GM23338 (cell line): ENCODE data around the gene GNAZ. TPM values are rescaled to one million over a fixed set of nuclear protein-coding genes. Genes with fewer than 3 reads are reported as not detected.

ENCODE experiments used
- ATAC-seq: fragments of 200-7000 bp; cut with Tn5 transposase; 3 replicates; pipeline ENCODE4 v1.9.1; 2020
- DNase-seq: peaks from one replicate; pipeline ENCODE4 v3.0.0-alpha.2; 2015; ENCODE audit warnings: low spot score
- H2AFZ ChIP-seq: fragments of 200-600 bp; sonication (generic); 2 replicates; pipeline ENCODE4 v1.8.0; 2016; ENCODE audit warnings: antibody characterized with exemption, mild to moderate bottlenecking, moderate library complexity
- H3F3A ChIP-seq: fragments of 200-600 bp; sonication (generic); replicated peaks from 2 replicates; pipeline ENCODE4 v1.8.0; 2017; ENCODE audit warnings: antibody characterized with exemption, mixed run types, low read depth
- H3K27ac ChIP-seq: fragments of 200-600 bp; sonication (generic); 2 replicates; pipeline ENCODE4 v1.6.1; 2016; ENCODE audit warnings: low read depth
- H3K27me3 ChIP-seq: fragments of 200-600 bp; sonication (generic); 2 replicates; pipeline ENCODE4 v1.8.0; 2016; ENCODE audit warnings: mild to moderate bottlenecking, mixed run types, moderate library complexity; ENCODE audit not compliant: insufficient read depth
- H3K36me3 ChIP-seq: fragments of 200-600 bp; sonication (generic); 2 replicates; pipeline ENCODE4 v1.8.0; 2016; ENCODE audit warnings: mild to moderate bottlenecking; ENCODE audit not compliant: insufficient read depth
- H3K4me1 ChIP-seq: fragments of 200-600 bp; sonication (generic); 2 replicates; pipeline ENCODE4 v1.8.0; 2016; ENCODE audit warnings: mild to moderate bottlenecking, moderate library complexity; ENCODE audit not compliant: insufficient read depth
- H3K4me2 ChIP-seq: fragments of 200-600 bp; sonication (generic); 2 replicates; pipeline ENCODE4 v1.7.1; 2017; ENCODE audit warnings: mixed run types
- H3K4me3 ChIP-seq: fragments of 200-600 bp; sonication (generic); 2 replicates; pipeline ENCODE4 v1.6.1; 2016; ENCODE audit warnings: mixed run types
- H3K79me2 ChIP-seq: fragments of 200-600 bp; sonication (generic); replicated peaks from 2 replicates; pipeline ENCODE4 v1.8.0; 2017; ENCODE audit warnings: mild to moderate bottlenecking; ENCODE audit not compliant: insufficient read depth
- H3K9me2 ChIP-seq: fragments of 200-600 bp; sonication (generic); 2 replicates; pipeline ENCODE4 v1.8.0; 2017; ENCODE audit not compliant: insufficient read depth
- H4K20me1 ChIP-seq: fragments of 200-600 bp; sonication (generic); replicated peaks from 2 replicates; pipeline ENCODE4 v1.8.0; 2017; ENCODE audit warnings: mild to moderate bottlenecking; ENCODE audit not compliant: insufficient read depth
- H3K27ac Mint-ChIP-seq: 2 replicates; pipeline ENCODE4 v1.8.0; 2020; ENCODE audit warnings: inconsistent platforms, mild to moderate bottlenecking, moderate library complexity, mixed read lengths
- H3K27me3 Mint-ChIP-seq: 3 replicates; pipeline ENCODE4 v1.8.0; 2022; ENCODE audit warnings: low read depth, mild to moderate bottlenecking, moderate library complexity, mixed read lengths, inconsistent platforms; ENCODE audit not compliant: insufficient read depth, poor library complexity
- H3K36me3 Mint-ChIP-seq: 3 replicates; pipeline ENCODE4 v1.8.0; 2021; ENCODE audit warnings: low read depth, mild to moderate bottlenecking, inconsistent platforms, moderate library complexity, mixed read lengths
- H3K4me1 Mint-ChIP-seq: 3 replicates; pipeline ENCODE4 v1.8.0; 2020; ENCODE audit warnings: mild to moderate bottlenecking, inconsistent platforms, mixed read lengths
- H3K4me3 Mint-ChIP-seq: 3 replicates; pipeline ENCODE4 v1.8.0; 2021; ENCODE audit warnings: moderate library complexity, mild to moderate bottlenecking, inconsistent platforms, mixed read lengths
- H3K9me3 Mint-ChIP-seq: 3 replicates; pipeline ENCODE4 v1.8.0; 2020; ENCODE audit warnings: moderate library complexity, mild to moderate bottlenecking, inconsistent platforms, mixed read lengths
- CREB1 ChIP-seq: fragments of 250-450 bp; sonication (Bioruptor Pico); IDR thresholded peaks from 2 replicates; pipeline ENCODE4 v1.5.0; 2020; ENCODE audit warnings: low read depth, mild to moderate bottlenecking, moderate library complexity
- ETS1 ChIP-seq: IDR thresholded peaks from 2 replicates; pipeline ENCODE4 v1.6.1; 2016; ENCODE audit warnings: antibody characterized with exemption
- EZH2 ChIP-seq: fragments of 200-600 bp; sonication (generic); IDR thresholded peaks from one replicate; pipeline ENCODE4 v1.8.0; 2017; ENCODE audit warnings: antibody characterized with exemption, mild to moderate bottlenecking, low read depth; ENCODE audit not compliant: unreplicated experiment
- EZH2phosphoT487 ChIP-seq: fragments of 200-600 bp; sonication (generic); IDR thresholded peaks from one replicate; pipeline ENCODE4 v1.8.1; 2018; ENCODE audit warnings: antibody characterized with exemption; ENCODE audit not compliant: unreplicated experiment
- JUNB ChIP-seq: IDR thresholded peaks from one replicate; pipeline ENCODE4 v1.6.1; 2016; ENCODE audit warnings: antibody characterized with exemption; ENCODE audit not compliant: unreplicated experiment
- NANOG ChIP-seq: IDR thresholded peaks from 2 replicates; pipeline ENCODE4 v1.6.1; 2016; ENCODE audit warnings: antibody characterized with exemption, borderline replicate concordance
- POLR2AphosphoS5 ChIP-seq: IDR thresholded peaks from 2 replicates; pipeline ENCODE4 v1.6.1; 2016; ENCODE audit warnings: antibody characterized with exemption, low read depth
- REST ChIP-seq: IDR thresholded peaks from one replicate; pipeline ENCODE4 v1.6.1; 2018; ENCODE audit warnings: antibody characterized with exemption; ENCODE audit not compliant: unreplicated experiment
- STAT1 ChIP-seq: IDR thresholded peaks from one replicate; pipeline ENCODE4 v1.6.1; 2016; ENCODE audit warnings: antibody characterized with exemption; ENCODE audit not compliant: unreplicated experiment
- ZNF114 ChIP-seq: fragments of 250-450 bp; sonication (Bioruptor Pico); IDR thresholded peaks from 2 replicates; pipeline ENCODE4 v1.5.0; 2020; ENCODE audit warnings: mild to moderate bottlenecking, moderate library complexity
- ZNF331 ChIP-seq: fragments of 250-450 bp; sonication (Bioruptor Pico); IDR thresholded peaks from 2 replicates; pipeline ENCODE4 v1.5.0; 2020; ENCODE audit warnings: low read depth, mild to moderate bottlenecking, moderate library complexity
- polyA plus RNA-seq: library from polyadenylated mRNA; unstranded; fragments of >200 nt; fragmentation: Nextera tagmentation; extraction: Ambion mirVana; gene quantifications from 2 replicates; pipeline ENCODE4 v1.2.1, GENCODE V29; 2016
- total RNA-seq: library from RNA; depleted of rRNA; stranded (reverse); fragments of >200 nt; shearing (Covaris generic); gene quantifications from 2 replicates; pipeline ENCODE4 v1.2.3, GENCODE V29; 2014
- TF ChIP-seq, protein P1 (sequence below), 2 experiments: fragments of 200-600 bp in 1 of 2; sonication (generic) in 1 of 2; conservative IDR thresholded peaks; 2 replicates each; pipeline versions ENCODE4 v1.5.1 to v1.6.1; 2016 to 2017; ENCODE audit warnings: antibody characterized with exemption in 2 of 2, low read depth in 2 of 2, mild to moderate bottlenecking in 2 of 2, moderate library complexity in 1 of 2
- TF ChIP-seq, protein P2 (sequence below): fragments of 250-450 bp; sonication (Bioruptor Pico); IDR thresholded peaks from 2 replicates; pipeline ENCODE4 v1.5.0; 2020; ENCODE audit warnings: mild to moderate bottlenecking, moderate library complexity

GNAZ gene
- total and polyA plus RNA-seq, 2 experiments from 2014 or later = 2.9 to 11.1 TPM

DNA sequence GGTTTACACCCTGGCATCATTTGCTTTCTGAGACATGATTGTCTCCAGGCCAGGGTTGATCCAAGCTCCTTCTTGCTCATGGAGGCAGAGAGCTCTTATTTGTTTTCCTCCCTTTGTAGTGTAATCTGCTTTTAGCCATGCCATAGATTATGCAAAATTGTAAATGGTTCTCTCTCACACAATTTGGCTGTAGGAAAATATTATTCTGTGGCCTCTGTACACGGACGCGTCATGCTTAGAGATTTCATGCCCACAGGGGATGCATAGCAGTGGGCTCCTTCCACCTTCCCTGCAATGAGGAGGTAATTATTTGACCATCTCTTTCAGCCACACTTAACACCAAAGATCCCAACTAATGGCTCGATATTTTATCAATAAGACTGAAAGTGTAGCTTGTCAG, 37.7 kb upstream of the GNAZ start:
- ATAC-seq (no peak), DNase-seq (no peak)
- H3K9me3 Mint-ChIP-seq = peaks cover 10% of the 10 kb centered on the region
- peaks cover 8% of the 10 kb centered on the region; the same call in 2 of the 3 replicates for H3K36me3 Mint-ChIP-seq
- Histone ChIP-seq H3K4me1 (peaks cover 16% of the 10 kb centered on the region), H3K9me2 (no peaks in the 10 kb centered on the region), H3K4me3 (no peak overlapping the region), H3K27me3 (no peaks in the 10 kb centered on the region), H3K36me3 (no peaks in the 10 kb centered on the region), H4K20me1 (no peaks in the 10 kb centered on the region), H3F3A (no peaks in the 10 kb centered on the region), H2AFZ (no peak overlapping the region), H3K27ac (no peak overlapping the region), H3K79me2 (no peaks in the 10 kb centered on the region), H3K4me2 (no peak overlapping the region)
- H3K27me3 Mint-ChIP-seq = peaks cover 2% of the 10 kb centered on the region
- H3K27ac Mint-ChIP-seq = no peak overlapping the region
- no peak for TF ChIP-seq JUNB
- TF ChIP-seq EZH2phosphoT487 = no peak
- no peak for TF ChIP-seq CREB1 (CRISPR knock-in tag)
- TF ChIP-seq, protein P1, sequence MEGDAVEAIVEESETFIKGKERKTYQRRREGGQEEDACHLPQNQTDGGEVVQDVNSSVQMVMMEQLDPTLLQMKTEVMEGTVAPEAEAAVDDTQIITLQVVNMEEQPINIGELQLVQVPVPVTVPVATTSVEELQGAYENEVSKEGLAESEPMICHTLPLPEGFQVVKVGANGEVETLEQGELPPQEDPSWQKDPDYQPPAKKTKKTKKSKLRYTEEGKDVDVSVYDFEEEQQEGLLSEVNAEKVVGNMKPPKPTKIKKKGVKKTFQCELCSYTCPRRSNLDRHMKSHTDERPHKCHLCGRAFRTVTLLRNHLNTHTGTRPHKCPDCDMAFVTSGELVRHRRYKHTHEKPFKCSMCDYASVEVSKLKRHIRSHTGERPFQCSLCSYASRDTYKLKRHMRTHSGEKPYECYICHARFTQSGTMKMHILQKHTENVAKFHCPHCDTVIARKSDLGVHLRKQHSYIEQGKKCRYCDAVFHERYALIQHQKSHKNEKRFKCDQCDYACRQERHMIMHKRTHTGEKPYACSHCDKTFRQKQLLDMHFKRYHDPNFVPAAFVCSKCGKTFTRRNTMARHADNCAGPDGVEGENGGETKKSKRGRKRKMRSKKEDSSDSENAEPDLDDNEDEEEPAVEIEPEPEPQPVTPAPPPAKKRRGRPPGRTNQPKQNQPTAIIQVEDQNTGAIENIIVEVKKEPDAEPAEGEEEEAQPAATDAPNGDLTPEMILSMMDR (conservative IDR thresholded peaks at IDR 0.05; ENCODE audit: low read depth in 2 of 2) = no peak
- no peak for TF ChIP-seq ZNF331 (CRISPR knock-in tag)
- TF ChIP-seq REST = no peak
- TF ChIP-seq EZH2 = no peak
- TF ChIP-seq, protein P2, sequence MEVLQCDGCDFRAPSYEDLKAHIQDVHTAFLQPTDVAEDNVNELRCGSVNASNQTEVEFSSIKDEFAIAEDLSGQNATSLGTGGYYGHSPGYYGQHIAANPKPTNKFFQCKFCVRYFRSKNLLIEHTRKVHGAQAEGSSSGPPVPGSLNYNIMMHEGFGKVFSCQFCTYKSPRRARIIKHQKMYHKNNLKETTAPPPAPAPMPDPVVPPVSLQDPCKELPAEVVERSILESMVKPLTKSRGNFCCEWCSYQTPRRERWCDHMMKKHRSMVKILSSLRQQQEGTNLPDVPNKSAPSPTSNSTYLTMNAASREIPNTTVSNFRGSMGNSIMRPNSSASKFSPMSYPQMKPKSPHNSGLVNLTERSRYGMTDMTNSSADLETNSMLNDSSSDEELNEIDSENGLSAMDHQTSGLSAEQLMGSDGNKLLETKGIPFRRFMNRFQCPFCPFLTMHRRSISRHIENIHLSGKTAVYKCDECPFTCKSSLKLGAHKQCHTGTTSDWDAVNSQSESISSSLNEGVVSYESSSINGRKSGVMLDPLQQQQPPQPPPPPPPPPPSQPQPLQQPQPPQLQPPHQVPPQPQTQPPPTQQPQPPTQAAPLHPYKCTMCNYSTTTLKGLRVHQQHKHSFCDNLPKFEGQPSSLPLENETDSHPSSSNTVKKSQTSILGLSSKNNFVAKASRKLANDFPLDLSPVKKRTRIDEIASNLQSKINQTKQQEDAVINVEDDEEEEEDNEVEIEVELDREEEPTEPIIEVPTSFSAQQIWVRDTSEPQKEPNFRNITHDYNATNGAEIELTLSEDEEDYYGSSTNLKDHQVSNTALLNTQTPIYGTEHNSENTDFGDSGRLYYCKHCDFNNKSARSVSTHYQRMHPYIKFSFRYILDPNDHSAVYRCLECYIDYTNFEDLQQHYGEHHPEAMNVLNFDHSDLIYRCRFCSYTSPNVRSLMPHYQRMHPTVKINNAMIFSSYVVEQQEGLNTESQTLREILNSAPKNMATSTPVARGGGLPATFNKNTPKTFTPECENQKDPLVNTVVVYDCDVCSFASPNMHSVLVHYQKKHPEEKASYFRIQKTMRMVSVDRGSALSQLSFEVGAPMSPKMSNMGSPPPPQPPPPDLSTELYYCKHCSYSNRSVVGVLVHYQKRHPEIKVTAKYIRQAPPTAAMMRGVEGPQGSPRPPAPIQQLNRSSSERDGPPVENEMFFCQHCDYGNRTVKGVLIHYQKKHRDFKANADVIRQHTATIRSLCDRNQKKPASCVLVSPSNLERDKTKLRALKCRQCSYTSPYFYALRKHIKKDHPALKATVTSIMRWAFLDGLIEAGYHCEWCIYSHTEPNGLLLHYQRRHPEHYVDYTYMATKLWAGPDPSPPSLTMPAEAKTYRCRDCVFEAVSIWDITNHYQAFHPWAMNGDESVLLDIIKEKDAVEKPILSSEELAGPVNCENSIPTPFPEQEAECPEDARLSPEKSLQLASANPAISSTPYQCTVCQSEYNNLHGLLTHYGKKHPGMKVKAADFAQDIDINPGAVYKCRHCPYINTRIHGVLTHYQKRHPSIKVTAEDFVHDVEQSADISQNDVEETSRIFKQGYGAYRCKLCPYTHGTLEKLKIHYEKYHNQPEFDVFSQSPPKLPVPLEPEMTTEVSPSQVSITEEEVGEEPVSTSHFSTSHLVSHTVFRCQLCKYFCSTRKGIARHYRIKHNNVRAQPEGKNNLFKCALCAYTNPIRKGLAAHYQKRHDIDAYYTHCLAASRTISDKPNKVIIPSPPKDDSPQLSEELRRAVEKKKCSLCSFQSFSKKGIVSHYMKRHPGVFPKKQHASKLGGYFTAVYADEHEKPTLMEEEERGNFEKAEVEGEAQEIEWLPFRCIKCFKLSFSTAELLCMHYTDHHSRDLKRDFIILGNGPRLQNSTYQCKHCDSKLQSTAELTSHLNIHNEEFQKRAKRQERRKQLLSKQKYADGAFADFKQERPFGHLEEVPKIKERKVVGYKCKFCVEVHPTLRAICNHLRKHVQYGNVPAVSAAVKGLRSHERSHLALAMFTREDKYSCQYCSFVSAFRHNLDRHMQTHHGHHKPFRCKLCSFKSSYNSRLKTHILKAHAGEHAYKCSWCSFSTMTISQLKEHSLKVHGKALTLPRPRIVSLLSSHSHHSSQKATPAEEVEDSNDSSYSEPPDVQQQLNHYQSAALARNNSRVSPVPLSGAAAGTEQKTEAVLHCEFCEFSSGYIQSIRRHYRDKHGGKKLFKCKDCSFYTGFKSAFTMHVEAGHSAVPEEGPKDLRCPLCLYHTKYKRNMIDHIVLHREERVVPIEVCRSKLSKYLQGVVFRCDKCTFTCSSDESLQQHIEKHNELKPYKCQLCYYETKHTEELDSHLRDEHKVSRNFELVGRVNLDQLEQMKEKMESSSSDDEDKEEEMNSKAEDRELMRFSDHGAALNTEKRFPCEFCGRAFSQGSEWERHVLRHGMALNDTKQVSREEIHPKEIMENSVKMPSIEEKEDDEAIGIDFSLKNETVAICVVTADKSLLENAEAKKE = no peak
- no peak for TF ChIP-seq NANOG
- no peak for TF ChIP-seq STAT1
- TF ChIP-seq ETS1 = no peak
- TF ChIP-seq ZNF114 = no peak
- no peak for TF ChIP-seq POLR2AphosphoS5
- no peak overlapping the region for H3K4me3 Mint-ChIP-seq
- peaks cover 27% of the 10 kb centered on the region for H3K4me1 Mint-ChIP-seq
